ENCODE data around the gene PPP1R18. TPM values are rescaled to one million over a fixed set of nuclear protein-coding genes. Genes with fewer than 3 reads are reported as not detected.

PPP1R18 gene
- total and polyA plus RNA-seq, 9 of the 15 experiments (the other 6 are each of a cell fraction or from before 2014, with no cell fraction given) = 12.0 to 99.2 (median 42.6) TPM

GRCh38 chr6:30682143-30683117 lies 4.0 kb downstream of the PPP1R18 start (continued):
- TF ChIP-seq ARID3A (IDR thresholded peaks at IDR 0.05; ENCODE audit: borderline replicate concordance, low read depth, low read length) (no peak), SAFB2 (IDR thresholded peaks at IDR 0.05; ENCODE audit: borderline replicate concordance, low read depth, low read length, severe bottlenecking) (no peak), TSC22D4 (tag; IDR thresholded peaks at IDR 0.05) (no peak), ZNF140 (CRISPR knock-in tag; IDR thresholded peaks at IDR 0.05) (no peak), ZNF518B (CRISPR knock-in tag; IDR thresholded peaks at IDR 0.05) (no peak), TCF7L2 (IDR thresholded peaks at IDR 0.05; ENCODE audit: low read depth, low read length) (no peak), NEUROD1 (IDR thresholded peaks at IDR 0.05; ENCODE audit: borderline replicate concordance, low read depth, low read length, partially characterized antibody) (peak; percentile 11), DACH1 (IDR thresholded peaks at IDR 0.05; ENCODE audit: partially characterized antibody) (no peak), ZNF717 (CRISPR knock-in tag; IDR thresholded peaks at IDR 0.05) (no peak), DNMT1 (IDR thresholded peaks at IDR 0.05) (peak; percentile 80), ZNF740 (CRISPR knock-in tag; IDR thresholded peaks at IDR 0.05) (peak; percentile 100), ZNF740 (tag; IDR thresholded peaks at IDR 0.05) (peak in 1 of 2 experiments; percentile 99; a peak in 2 of 4 replicates), PCBP2 (IDR thresholded peaks at IDR 0.05; ENCODE audit: low read depth, low read length, poor library complexity, severe bottlenecking) (no peak), E2F8 (IDR thresholded peaks at IDR 0.05; ENCODE audit: low read depth, partially characterized antibody) (peak; percentile 73), GATA2 (CRISPR knock-in tag; IDR thresholded peaks at IDR 0.05) (no peak), ZC3H8 (IDR thresholded peaks at IDR 0.05) (no peak)
